GM19043 (cell line): ENCODE measurements around the gene ACTN4.
"Not testable (repeated sequence)": the region's sequence is repeated elsewhere in the genome, so short reads cannot be mapped to it uniquely, and the experiment has no call there.

Experiments used
- ATAC-seq: cut with Tn5 transposase; IDR thresholded peaks from one replicate; pipeline ENCODE4 v1.9.1; 2021; ENCODE audit warnings: low read depth; ENCODE audit not compliant: unreplicated experiment

Gene ACTN4

DNA sequence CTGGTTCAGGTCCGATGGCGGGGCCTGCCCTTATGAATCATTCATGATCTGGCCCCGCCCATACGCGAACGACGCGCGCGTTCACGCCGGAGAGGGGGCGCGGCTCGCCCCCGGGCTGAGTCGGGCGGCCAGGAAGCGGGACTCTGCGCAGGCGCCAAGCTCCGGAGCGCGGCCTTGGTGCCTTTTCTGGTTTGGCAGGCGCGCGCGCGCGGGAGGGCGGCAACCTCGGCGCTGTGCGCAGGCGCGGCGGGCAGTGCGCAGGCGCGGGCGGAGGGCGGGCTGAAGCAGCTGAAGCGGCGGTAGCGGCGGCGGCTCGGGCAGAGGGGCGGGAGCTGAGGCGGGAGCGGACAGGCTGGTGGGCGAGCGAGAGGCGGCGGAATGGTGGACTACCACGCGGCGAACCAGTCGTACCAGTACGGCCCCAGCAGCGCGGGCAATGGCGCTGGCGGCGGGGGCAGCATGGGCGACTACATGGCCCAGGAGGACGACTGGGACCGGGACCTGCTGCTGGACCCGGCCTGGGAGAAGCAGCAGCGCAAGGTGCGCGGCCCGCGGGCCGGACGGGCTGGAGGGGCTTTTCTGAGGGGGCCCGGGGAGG is at the start of gene ACTN4:
ACTN4 (plus strand) TSS at position 282 of the 598 bp plus-strand sequence; CDS start at position 379, 97 bp downstream.
- ATAC-seq = peak; percentile 69

DNA sequence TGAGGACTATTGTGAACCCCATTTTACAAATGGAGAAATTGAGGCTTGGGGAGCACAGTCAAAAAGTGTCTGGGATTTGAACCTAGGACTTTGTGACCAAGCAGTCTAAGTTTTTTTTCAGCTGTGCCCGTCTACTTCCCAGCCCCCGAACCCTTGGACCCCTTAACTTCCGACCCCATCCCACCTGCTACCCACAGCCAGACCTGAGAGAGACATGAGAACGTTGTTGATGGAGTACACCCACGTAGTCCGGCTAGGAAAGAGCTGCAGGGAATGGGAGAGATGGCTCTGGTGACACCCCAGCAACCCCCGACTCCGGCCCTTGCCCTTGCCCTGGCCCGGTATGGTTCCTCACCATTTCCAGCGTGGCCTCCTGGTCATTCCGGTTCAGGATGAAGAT is 47.7 kb upstream of the ACTN4 start:
- no peak for ATAC-seq

DNA sequence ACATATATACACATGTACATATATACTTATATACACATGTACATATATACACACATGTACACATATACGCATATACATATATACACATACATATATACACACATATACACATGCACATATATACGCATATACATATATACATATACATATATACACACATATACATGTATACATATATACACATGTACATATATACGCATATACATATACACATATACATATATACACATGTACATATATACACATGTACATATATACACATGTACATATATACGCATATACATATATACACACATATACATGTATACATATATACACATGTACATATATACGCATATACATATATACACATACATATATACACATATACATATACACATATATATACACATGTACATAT is 44.6 kb upstream of the ACTN4 start:
- not testable (repeated sequence) for ATAC-seq

DNA sequence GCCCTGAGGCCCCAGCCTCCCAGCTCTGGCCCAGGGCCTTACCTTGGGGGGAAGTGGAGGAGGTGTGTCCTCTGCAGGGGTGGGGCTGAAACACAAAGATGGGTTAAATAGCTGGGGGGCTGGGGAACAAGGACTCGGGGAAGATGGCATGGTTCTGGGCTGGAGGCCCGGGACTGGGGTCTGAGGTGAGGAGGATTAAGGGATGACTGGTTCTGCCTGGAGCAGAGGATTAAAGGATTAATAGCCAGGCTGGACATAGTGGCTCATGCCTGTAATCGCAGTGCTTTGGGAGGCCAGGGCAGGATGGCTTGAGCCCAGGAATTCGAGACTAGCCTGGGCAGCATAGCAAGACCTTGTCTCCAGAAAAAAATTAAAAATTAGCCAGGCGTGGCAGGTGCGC is 41.3 kb upstream of the ACTN4 start:
- ATAC-seq = no peak

DNA sequence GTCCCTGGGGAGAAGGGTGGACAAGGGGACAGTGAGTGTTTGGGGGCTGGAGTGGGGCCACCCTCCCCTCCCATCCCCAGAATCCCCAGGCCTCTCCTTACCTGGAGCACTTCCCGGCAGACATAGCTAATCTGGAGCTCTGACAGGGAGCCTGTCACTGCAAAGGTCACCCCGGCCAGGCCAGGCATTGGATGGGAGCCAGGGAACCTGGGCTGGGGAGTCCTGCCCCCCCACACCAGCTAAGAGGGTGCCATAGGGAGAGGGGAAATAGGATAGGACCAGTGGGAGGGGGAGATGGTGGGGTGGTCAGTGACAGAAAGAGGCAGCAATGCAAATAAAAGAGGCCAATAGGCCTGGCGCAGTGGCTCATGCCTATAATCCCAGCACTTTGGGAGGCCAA is 33.2 kb upstream of the ACTN4 start:
- ATAC-seq = no peak

DNA sequence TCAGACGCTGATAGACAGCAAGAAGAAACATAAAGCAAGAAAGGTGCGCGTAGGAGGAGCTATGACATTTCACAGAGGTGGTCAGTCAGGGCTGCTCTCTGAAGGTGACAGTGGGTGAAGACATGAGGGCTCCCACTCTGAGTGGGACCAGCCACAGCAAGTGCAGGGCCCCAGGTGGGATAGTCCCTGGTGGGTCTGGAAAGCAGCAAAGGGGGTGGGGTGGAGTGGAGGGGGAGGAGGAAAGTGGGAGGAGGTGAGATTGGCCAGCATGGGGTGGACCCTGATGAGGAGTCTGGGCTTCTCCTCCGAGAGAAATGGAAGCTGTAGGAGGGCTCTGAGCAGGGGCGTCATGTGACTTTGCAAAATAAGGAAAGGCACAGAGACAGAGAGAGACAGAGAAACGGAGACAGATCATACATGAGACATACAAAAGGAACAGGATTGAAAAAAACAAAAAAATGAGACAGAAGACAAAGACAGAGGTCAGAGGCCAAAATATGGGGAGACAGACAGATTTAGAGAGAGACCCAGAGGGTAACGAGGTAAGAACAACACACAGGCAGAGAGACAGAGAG is 32.4 kb upstream of the ACTN4 start:
- no peak for ATAC-seq

DNA sequence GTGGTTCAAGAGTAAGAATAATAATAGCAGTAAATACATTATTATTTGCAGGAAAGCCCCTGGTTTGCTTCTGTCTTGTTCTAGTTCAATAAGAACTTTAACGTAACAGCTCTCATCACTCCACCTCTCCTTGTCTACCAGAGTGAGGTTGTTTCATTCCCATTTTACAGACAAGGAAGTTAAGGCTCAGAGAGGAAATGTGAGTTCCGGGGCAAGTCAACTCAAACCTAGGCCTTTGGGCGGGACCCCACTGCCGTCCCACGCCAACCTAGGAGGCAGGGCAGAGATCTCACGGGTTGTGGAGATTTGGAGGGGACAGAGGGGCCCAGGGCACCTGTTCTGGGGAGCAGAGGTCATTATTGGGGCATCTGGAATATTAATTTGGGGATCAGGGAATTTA is 31.2 kb upstream of the ACTN4 start:
- ATAC-seq = no peak

DNA sequence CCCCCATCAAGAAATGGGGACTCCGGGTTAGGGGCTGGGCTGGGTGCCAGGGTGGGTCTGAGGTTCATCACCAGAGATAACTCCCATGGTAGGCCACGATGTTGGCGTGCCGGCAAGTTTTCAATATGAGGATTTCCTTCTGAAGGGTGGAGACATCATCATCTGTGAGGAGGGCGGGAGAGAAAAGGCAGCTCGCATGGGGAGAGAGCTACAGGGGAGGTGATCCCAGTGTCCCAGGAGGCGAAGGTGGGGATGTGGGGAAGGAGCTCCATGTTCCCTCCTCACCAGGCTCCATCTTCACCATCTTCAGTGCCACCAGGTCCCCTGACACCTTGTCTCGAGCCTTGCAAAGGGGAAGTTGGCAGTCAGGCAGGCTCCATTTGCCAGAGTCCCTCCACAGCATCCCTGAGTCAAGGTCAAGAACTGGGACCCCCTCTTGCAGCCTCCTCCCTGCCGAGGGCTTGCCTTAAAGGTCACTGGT is 30.1 kb upstream of the ACTN4 start:
- ATAC-seq = no peak

DNA sequence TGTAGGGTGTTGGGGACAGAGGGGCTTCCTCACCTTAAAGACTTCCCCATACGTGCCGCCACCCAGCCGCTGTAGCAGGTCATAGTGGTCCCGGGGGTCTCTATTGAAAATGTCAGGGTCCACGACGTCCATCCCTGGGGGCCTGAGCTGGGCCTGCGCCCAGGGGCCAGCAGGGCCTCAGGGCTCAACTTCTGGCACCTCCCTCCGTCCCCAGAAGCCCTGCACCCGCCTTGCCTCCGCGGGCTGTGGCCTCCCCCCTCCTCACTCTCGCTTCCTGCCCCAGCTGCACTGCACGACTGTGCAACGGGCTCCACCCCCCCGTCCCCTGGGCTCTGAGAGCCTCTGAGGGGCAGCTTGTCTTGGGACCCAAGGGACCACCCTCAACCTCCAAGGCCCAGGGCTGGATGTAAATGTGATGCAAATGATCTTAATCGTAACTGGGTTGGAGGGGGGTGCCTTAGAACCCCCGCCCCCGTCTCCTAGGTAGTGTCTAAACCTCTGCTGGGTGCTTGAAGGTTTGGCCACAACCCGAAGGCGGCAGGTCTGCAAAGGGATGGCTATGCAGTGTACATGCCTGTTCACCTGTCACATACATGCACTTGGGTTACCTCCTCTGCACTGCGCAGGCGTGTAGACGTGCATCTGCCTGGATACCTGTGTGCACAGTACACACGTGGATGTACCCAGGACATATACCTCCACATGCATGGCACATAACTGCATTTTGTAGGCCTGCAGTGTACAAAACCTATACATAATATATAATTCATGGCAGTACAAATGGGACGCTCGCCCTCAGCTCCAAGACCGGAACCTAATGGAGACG is 29.5 kb upstream of the ACTN4 start, which contains the start of gene MAP4K1:
MAP4K1 (minus strand) TSS at position 190 of the 826 bp plus-strand sequence; CDS start at position 132, 58 bp downstream.
- peak; percentile 65 for ATAC-seq

DNA sequence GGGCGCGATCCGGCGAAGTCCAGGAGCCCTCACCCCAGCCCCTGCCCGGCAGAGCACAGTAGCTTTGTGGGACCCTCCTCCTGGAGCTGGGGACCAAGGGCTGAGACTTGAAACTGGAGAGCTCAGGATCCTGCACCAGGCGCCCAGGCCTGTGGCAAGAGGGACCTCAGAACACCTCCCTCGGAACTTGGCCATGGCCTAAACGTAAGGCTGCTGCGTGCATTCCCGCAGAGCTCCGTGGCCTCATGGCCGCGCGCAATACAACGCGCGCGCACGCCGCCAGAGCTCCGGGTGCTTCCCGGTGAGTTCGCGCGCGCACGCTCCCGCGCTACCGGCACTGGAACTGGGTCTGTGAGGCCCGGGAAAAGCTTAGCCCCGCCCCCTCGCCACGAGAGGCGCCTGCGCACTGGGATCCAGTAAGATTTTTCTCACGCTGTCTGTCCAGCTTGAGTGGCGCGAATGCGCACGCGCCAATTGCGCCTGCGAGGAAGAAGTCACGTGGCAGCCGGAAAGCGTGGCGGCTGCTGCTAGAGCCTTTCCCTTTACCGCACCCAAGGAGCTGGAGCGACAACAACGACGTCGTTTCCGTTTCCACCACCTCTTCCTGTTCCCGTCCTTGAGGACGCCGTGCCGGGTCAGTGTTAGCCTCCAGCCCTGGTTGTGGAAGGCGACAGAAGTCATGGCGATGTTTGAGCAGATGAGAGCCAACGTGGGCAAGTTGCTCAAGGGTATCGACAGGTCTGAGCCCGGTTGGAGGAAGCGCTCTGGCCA is 28.7 kb upstream of the ACTN4 start, which contains the start of gene EIF3K:
EIF3K (plus strand) TSS at position 599 of the 771 bp plus-strand sequence; CDS start at position 680, 81 bp downstream.
- no peak for ATAC-seq

DNA sequence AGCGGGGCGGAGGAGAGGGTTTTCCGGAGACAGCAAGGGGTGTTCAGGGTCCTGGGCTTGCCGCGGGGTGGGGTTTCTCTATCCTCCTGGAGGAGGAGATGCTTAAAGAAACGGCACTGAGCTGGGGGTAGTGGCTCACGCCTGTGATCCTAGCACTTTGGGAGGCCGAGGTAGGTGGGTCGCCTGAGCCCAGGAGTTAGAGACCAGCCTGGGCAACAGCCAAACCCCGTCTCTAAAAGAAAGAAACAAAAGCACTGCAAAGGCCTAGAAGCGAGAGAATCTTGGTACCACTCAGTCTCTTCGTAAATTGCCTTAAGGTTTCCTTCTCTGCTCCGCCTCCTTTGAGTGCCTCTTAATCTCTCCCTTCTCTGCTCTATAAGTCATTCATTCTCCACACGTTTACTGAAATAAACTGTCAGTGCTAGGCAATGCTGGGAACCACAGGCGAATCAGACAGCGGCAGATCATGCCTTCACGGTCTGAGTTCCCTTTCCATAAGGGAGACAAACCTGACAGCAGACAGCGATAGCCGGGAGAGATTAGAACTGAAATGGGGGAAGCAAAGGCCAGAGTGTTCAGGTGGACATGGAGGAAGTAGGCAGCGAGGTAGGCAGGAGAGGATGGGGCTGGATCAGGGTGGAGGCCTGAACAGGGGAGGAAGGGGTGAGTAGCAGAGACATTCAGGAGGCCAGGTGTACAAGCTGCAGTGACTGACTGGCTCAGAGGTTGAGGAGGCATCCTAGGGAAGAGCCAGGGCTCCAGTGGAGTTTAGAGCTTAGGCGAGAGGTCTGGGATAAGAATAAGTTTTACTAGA is 27.9 kb upstream of the ACTN4 start:
- ATAC-seq = no peak

DNA sequence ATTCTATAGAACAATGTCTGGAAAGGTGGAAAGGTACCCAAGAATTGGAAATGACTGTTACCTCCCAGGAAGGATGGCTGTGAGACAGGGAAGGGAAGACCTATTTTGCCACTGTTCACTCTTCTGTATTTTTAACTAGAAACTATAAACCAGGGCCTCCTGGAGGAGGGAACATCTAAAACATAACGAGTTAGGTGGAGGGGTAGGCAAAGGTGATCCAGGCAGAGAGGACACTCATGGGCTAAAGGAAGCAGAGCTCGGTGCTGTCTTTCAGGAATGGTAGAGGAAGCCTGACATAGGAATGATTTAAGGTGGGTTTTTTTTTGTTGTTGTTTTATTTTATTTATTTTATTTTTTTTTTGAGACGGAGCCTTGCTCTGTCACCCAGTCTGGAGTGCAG is 22.6 kb upstream of the ACTN4 start:
- no peak for ATAC-seq

DNA sequence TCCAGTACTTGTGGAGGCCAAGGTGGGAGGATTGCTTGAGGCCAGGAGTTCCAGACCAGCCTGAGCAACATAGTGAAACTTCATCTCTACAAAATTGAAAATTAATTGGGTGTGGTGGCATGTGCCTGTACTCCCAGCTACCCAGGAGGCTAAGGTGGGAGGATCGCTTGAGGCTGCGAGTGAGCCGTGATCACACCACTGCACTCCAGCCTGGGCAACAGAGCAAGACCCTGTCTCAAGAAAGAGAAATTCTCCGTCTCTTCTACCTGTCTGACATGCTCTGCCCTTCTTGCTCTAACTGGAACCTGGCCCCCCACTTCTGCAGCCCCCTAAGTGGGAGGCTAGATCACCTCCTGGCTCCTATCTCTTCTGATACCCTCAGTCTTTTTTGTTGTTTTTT is 21.0 kb upstream of the ACTN4 start:
- ATAC-seq = no peak

DNA sequence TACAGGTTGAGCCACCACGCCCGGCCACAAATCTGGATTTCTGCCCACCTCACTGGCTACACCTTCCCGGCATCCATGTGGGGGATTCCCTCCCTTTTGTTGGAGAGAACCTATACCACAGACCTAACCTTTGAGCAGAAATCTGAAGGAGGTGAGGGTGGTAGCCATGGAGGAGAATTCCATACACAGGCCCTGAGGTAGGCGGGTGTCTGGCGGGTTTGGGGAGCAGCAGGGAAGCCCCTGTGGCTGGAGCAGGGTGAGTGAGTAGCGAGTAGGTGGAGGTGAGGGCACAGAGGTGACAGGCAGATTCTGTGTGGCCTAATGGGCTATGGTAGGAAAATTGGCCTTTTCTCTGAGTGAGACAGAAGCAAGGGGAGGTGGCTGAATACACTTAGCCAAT is 17.9 kb upstream of the ACTN4 start:
- no peak for ATAC-seq

DNA sequence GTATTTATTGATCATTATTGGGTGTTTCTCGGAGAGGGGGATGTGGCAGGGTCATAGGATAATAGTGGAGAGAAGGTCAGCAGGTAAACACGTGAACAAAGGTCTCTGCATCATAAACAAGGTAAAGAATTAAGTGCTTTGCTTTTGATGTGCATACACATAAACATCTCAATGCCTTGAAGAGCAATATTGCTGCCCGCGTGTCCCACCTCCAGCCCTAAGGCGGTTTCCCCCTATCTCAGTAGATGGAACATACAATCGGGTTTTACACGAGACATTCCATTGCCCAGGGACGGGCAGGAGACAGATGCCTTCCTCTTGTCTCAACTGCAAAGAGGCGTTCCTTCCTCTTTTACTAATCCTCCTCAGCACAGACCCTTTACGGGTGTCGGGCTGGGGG is 16.1 kb upstream of the ACTN4 start:
- ATAC-seq = not testable (repeated sequence)

DNA sequence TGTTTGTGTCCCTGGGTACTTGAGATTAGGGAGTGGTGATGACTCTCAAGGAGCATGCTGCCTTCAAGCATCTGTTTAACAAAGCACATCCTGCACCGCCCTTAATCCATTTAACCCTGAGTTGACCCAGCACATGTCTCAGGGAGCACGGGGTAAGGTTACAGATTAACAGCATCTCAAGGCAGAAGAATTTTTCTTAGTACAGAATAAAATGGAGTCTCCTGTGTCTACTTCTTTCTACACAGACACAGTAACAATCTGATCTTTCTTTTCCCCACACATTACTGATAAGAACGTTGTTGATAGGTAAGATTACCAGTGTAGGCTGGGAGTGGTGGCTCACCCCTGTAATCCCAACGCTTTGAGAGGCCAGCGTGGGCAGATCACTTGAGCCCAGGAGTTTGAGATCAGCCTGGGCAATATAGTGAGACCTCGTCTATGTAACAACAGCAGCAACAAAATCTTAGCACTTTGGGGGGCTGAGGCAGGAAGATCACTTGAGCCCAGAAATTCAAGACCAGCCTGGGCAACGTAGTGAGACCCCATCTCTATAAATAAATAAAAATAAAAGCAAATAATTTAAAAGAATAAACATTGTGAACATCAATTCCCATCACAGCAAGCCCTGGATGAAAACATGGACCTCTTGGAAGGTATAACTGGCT is 15.5 kb upstream of the ACTN4 start:
- ATAC-seq = not testable (repeated sequence)

DNA sequence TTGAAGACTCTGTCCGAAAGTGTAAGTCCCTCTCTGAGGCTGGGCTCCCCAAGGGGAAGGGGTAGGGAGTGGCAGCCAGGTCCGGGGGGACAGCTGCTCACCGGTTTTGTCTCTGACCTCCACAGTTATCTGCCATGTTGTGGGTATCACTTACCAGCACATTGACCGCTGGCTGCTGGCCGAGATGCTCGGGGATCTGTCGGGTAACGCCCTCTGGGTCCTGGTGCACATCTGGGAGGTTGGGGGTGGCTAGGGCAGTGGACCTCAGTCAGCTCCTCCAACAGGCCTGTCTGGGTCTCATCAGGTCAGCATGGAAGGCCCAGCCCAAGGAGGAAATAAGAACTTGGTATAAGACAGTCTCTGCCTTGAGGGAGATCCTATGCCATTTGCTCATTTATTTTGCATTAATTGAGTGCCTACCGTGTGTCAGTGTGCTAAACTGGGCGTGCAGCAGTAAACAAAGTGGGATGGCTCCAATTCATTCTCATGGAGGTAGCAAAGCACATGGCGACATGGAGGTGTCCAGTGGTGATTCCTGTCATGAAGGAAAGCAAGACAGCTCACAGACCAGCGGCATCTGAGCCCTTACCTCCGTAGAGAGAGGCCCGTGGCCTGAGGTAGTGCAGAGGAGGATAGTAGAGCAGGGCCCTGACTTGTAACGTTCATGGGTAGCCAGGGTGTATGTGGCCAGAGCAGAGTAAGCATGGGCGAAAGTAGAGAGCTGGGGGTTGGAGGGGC is 14.8 kb upstream of the ACTN4 start:
- ATAC-seq = no peak

DNA sequence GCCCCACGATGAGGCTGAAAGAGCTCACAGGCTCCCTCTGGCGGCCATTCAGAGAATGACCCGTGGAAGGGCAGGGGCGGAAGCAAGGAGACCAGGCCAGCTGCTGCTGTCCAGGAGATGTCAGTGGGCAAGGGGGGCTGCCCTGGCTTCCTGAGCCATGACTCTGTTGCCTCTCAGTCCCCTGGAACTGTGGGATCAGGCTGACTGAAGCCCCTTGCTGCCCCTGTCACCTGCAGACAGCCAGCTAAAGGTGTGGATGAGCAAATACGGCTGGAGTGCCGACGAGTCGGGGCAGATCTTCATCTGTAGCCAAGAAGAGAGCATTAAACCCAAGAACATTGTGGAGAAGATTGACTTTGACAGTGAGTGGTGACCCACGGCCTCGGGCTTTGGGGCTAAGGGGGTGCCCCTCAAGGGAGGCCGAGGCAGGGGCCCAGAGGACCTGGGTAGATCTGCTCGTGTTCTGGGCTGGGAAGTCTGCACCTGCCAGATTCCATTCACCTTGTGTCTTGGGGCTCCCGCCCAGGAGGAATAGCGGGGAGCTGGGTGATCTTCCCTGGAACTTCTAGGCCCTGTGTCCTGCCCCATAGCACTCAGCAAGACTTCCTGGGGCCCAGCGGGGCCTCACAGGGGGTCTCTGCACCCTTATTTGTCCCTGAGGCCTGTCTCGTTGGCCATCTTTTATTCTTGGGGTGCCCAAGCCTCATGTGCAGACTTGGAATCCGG is 12.5 kb upstream of the ACTN4 start:
- ATAC-seq = no peak
